Endothelial cell (in vitro differentiated cells): ENCODE measurements around the gene EHD2. TPM values are rescaled to one million over a fixed set of nuclear protein-coding genes. Genes with fewer than 3 reads are reported as not detected.
"Not testable (repeated sequence)": the region's sequence is repeated elsewhere in the genome, so short reads cannot be mapped to it uniquely, and the experiment has no call there.

Source experiments
- DNase-seq: peaks from one replicate; pipeline ENCODE4 v3.0.0; 2021; ENCODE audit warnings: low spot score
- H3K27ac Mint-ChIP-seq: one replicate; pipeline ENCODE4 v1.8.0; 2021; ENCODE audit warnings: mixed read lengths, inconsistent platforms; ENCODE audit not compliant: unreplicated experiment
- H3K27me3 Mint-ChIP-seq: one replicate; pipeline ENCODE4 v1.8.0; 2021; ENCODE audit warnings: mild to moderate bottlenecking, moderate library complexity, mixed read lengths, inconsistent platforms; ENCODE audit not compliant: unreplicated experiment
- H3K36me3 Mint-ChIP-seq: one replicate; pipeline ENCODE4 v1.8.0; 2021; ENCODE audit warnings: mild to moderate bottlenecking, low read depth, mixed read lengths, inconsistent platforms; ENCODE audit not compliant: unreplicated experiment
- H3K4me1 Mint-ChIP-seq: one replicate; pipeline ENCODE4 v1.8.0; 2021; ENCODE audit warnings: mild to moderate bottlenecking, mixed read lengths, inconsistent platforms; ENCODE audit not compliant: unreplicated experiment
- H3K4me3 Mint-ChIP-seq: one replicate; pipeline ENCODE4 v1.8.0; 2021; ENCODE audit warnings: mild to moderate bottlenecking, mixed read lengths, inconsistent platforms; ENCODE audit not compliant: unreplicated experiment
- H3K9me3 Mint-ChIP-seq: one replicate; pipeline ENCODE4 v1.8.0; 2021; ENCODE audit warnings: mixed read lengths, inconsistent platforms; ENCODE audit not compliant: unreplicated experiment
- CTCF ChIP-seq: fragments of 200-600 bp; sonication (generic); IDR thresholded peaks from one replicate; pipeline ENCODE4 v1.5.0; 2021; ENCODE audit warnings: antibody characterized with exemption; ENCODE audit not compliant: unreplicated experiment
- total RNA-seq: library from RNA; stranded (reverse); fragmentation: NEBNext Ultra II Directional; extraction: Animal tissue kit (Norgen Biotek cat#: 25700); gene quantifications from one replicate; pipeline ENCODE4 v1.2.1, GENCODE V29; 2021; ENCODE audit not compliant: unreplicated experiment

Gene EHD2
- total RNA-seq, 1 donor from 2014 or later: 81.5 TPM

- peak overlapping the region; percentile 94 for H3K4me3 Mint-ChIP-seq
- no peak for DNase-seq
- H3K4me1 Mint-ChIP-seq: peaks cover 36% of the 10 kb centered on the region
- TF ChIP-seq CTCF: no peak
- no peaks in the 10 kb centered on the region for H3K9me3 Mint-ChIP-seq
- peaks cover 10% of the 10 kb centered on the region for H3K27me3 Mint-ChIP-seq
- H3K27ac Mint-ChIP-seq: peak overlapping the region; percentile 82
- H3K36me3 Mint-ChIP-seq: peaks cover 42% of the 10 kb centered on the region
Observed at GRCh38 chr19:47780215-47780551, 67.0 kb downstream of the EHD2 start.

- Mint-ChIP-seq H3K9me3 (no peaks in the 10 kb centered on the region), H3K27ac (peak overlapping the region; percentile 42), H3K27me3 (peaks cover 12% of the 10 kb centered on the region)
Observed at GRCh38 chr19:47781590-47782262, 68.5 kb downstream of the EHD2 start.

GRCh38 chr19:47786566-47786965 is 73.3 kb downstream of the EHD2 start:
- Mint-ChIP-seq H3K9me3 (no peaks in the 10 kb centered on the region), H3K36me3 (peaks cover 31% of the 10 kb centered on the region), H3K4me3 (no peak overlapping the region), H3K27me3 (peaks cover 7% of the 10 kb centered on the region), H3K27ac (no peak overlapping the region), H3K4me1 (peaks cover 8% of the 10 kb centered on the region)
- DNase-seq: no peak
- no peak for TF ChIP-seq CTCF

More at GRCh38 chr19:47781590-47782262, 68.5 kb downstream of the EHD2 start:
- TF ChIP-seq CTCF: no peak
- DNase-seq: no peak
- peak overlapping the region; percentile 94 for H3K4me3 Mint-ChIP-seq
- H3K36me3 Mint-ChIP-seq: peaks cover 46% of the 10 kb centered on the region
- peaks cover 30% of the 10 kb centered on the region for H3K4me1 Mint-ChIP-seq

- H3K36me3 Mint-ChIP-seq: peaks cover 24% of the 10 kb centered on the region
- not testable (repeated sequence) for H3K4me1 Mint-ChIP-seq, H3K4me3 Mint-ChIP-seq
Observed at GRCh38 chr19:47787307-47787706, 74.1 kb downstream of the EHD2 start.

GRCh38 chr19:47789811-47790210 is 76.6 kb downstream of the EHD2 start:
- H3K27ac Mint-ChIP-seq: not testable (repeated sequence)

More at GRCh38 chr19:47787307-47787706, 74.1 kb downstream of the EHD2 start:
- not testable (repeated sequence) for DNase-seq, H3K9me3 Mint-ChIP-seq, H3K27me3 Mint-ChIP-seq, H3K27ac Mint-ChIP-seq

GRCh38 chr19:47790398-47790814 is 77.2 kb downstream of the EHD2 start:
- H3K36me3 Mint-ChIP-seq: peaks cover 6% of the 10 kb centered on the region
- H3K27me3 Mint-ChIP-seq: peaks cover 6% of the 10 kb centered on the region
- H3K9me3 Mint-ChIP-seq: no peaks in the 10 kb centered on the region
- no peak overlapping the region for H3K4me3 Mint-ChIP-seq
- no peaks in the 10 kb centered on the region for H3K4me1 Mint-ChIP-seq
- no peak overlapping the region for H3K27ac Mint-ChIP-seq
- peak; percentile 85 for TF ChIP-seq CTCF
- DNase-seq: peak; percentile 97

More at GRCh38 chr19:47789811-47790210, 76.6 kb downstream of the EHD2 start:
- not testable (repeated sequence) for H3K9me3 Mint-ChIP-seq, DNase-seq, H3K27me3 Mint-ChIP-seq, H3K4me1 Mint-ChIP-seq, H3K36me3 Mint-ChIP-seq, H3K4me3 Mint-ChIP-seq
